Colon (tissue), 2 donors: ENCODE results near the gene EIF3D.

Experiments
- FAIRE-seq: peaks from 2 replicates; lab custom pipeline; 2012; peaks lifted over from hg19 to GRCh38; lab: Jason Lieb, UNC
- donor health status: control.
- donor health status: control.

Gene EIF3D

GRCh38 chr22:36464715-36465231 is 64.2 kb downstream of the EIF3D start:
- FAIRE-seq: no peak

- FAIRE-seq: no peak
Measured at GRCh38 chr22:36463783-36464184, 65.2 kb downstream of the EIF3D start.

- FAIRE-seq: no peak
Measured at GRCh38 chr22:36461665-36462649, 67.0 kb downstream of the EIF3D start.
